HepG2 (cell line): Measurements from ENCODE around the gene KCNAB1. TPM values are rescaled to one million over a fixed set of nuclear protein-coding genes. Genes with fewer than 3 reads are reported as not detected.

ENCODE experiments used
- CEBPG ChIP-seq: IDR thresholded peaks from 2 replicates; pipeline ENCODE4 v1.6.1; 2016
- FOXA1 ChIP-seq, 2 experiments: fragments of 450-650 bp in 1 of 2; sonication (generic) in 1 of 2; formaldehyde crosslinking in 1 of 2; IDR thresholded peaks; 2 replicates each; pipeline versions ENCODE4 v1.4.0 to v1.6.1; 2016 to 2020; ENCODE audit warnings: missing genetic modification reagents in 1 of 2
- GABPB1 ChIP-seq: IDR thresholded peaks from 2 replicates; pipeline ENCODE4 v1.6.1; 2016; ENCODE audit warnings: mild to moderate bottlenecking, missing genetic modification reagents, moderate library complexity, missing compliant biosample characterization
- KLF6 ChIP-seq: IDR thresholded peaks from 2 replicates; pipeline ENCODE4 v1.8.0; 2016; ENCODE audit warnings: missing biosample characterization, missing genetic modification reagents
- MED8 ChIP-seq: sonication (generic); formaldehyde crosslinking; IDR thresholded peaks from 2 replicates; pipeline ENCODE4 v1.8.1; 2023; ENCODE audit warnings: mild to moderate bottlenecking, missing genetic modification reagents; ENCODE audit not compliant: insufficient replicate concordance
- MTF1 ChIP-seq: sonication (generic); formaldehyde crosslinking; IDR thresholded peaks from 2 replicates; pipeline ENCODE4 v1.5.0; 2020; ENCODE audit warnings: missing genetic modification reagents
- PPARG ChIP-seq: conservative IDR thresholded peaks from 2 replicates; pipeline ENCODE4 v1.6.1; 2016; ENCODE audit warnings: missing biosample characterization, missing genetic modification reagents
- SIN3A ChIP-seq: IDR thresholded peaks from 2 replicates; pipeline ENCODE4 v1.6.1; 2011; ENCODE audit warnings: low read depth, mild to moderate bottlenecking, control low read depth, low read length, borderline replicate concordance
- SMAD1 ChIP-seq: sonication (generic); formaldehyde crosslinking; IDR thresholded peaks from 2 replicates; pipeline ENCODE4 v1.4.0; 2020; ENCODE audit warnings: missing genetic modification reagents, low read depth, mild to moderate bottlenecking, borderline replicate concordance
- SNRNP70 ChIP-seq: fragments of 200-400 bp; formaldehyde crosslinking; IDR thresholded peaks from 2 replicates; pipeline ENCODE4 v1.6.1; 2017; ENCODE audit warnings: mild to moderate bottlenecking, low read depth, low read length, moderate library complexity
- SOX13 ChIP-seq, 3 experiments: fragments of 450-650 bp in 1 of 3; sonication (generic) in 1 of 3; formaldehyde crosslinking in 1 of 3; IDR thresholded peaks in 2 of 3; conservative IDR thresholded peaks in 1 of 3; 2 replicates each; pipeline versions ENCODE4 v1.5.0 to v1.6.1; 2016 to 2020; ENCODE audit warnings: antibody characterized with exemption in 1 of 3, mild to moderate bottlenecking in 1 of 3, missing compliant biosample characterization in 1 of 3, missing genetic modification reagents in 1 of 3, moderate library complexity in 1 of 3
- SOX6 ChIP-seq, 2 experiments: fragments of 450-650 bp in 1 of 2; sonication (generic) in 1 of 2; formaldehyde crosslinking in 1 of 2; IDR thresholded peaks; 2 replicates each; pipeline versions ENCODE4 v1.4.0 to v1.6.1; 2017 to 2020; ENCODE audit warnings: antibody characterized with exemption in 1 of 2, mild to moderate bottlenecking in 1 of 2, missing genetic modification reagents in 1 of 2
- ZFP36 ChIP-seq: fragments of 150-350 bp; IDR thresholded peaks from 2 replicates; pipeline ENCODE4 v1.6.1; 2018; ENCODE audit warnings: borderline replicate concordance, low read length, low read depth; ENCODE audit not compliant: partially characterized antibody
- ZKSCAN8 ChIP-seq: IDR thresholded peaks from 2 replicates; pipeline ENCODE4 v1.6.1; 2016; ENCODE audit warnings: borderline replicate concordance, missing genetic modification reagents, missing compliant biosample characterization
- ZNF234 ChIP-seq: sonication (generic); formaldehyde crosslinking; conservative IDR thresholded peaks from 2 replicates; pipeline ENCODE4 v1.5.1; 2020; ENCODE audit warnings: mild to moderate bottlenecking, missing genetic modification reagents
- ZNF543 ChIP-seq: sonication (generic); formaldehyde crosslinking; IDR thresholded peaks from 2 replicates; pipeline ENCODE4 v1.4.0; 2020; ENCODE audit warnings: mild to moderate bottlenecking, missing genetic modification reagents
- ZSCAN12 ChIP-seq: sonication (generic); formaldehyde crosslinking; IDR thresholded peaks from 2 replicates; pipeline ENCODE4 v1.9.0; 2021; ENCODE audit warnings: mild to moderate bottlenecking, missing genetic modification reagents
- polyA plus RNA-seq, 8 experiments: library from polyadenylated mRNA; depleted of rRNA in 3 of 8; stranded (reverse) in 7 of 8; unstranded in 1 of 8; fragments of >200 nt; fragmentation: Illumina TruSeq in 4 of 8; extraction: Trizol in 4 of 8; gene quantifications; 2 replicates each; pipeline versions ENCODE4 v1.2.1 to v1.2.3, GENCODE V29; 2011 to 2016; ENCODE audit warnings: low read depth in 4 of 8, missing spikeins in 1 of 8, mixed read lengths in 1 of 8; ENCODE audit not compliant: insufficient read depth in 1 of 8
- total RNA-seq, 5 experiments: library from RNA; depleted of rRNA; stranded (reverse); fragments of >200 nt; fragmentation: Illumina TruSeq; extraction: Trizol; gene quantifications; 2 replicates each; pipeline ENCODE4 v1.2.3, GENCODE V29; 2016; ENCODE audit warnings: low read depth in 1 of 5
- TF ChIP-seq, protein P1 (sequence below): sonication (generic); formaldehyde crosslinking; IDR thresholded peaks from 2 replicates; pipeline ENCODE4 v1.8.1; 2023; ENCODE audit warnings: mild to moderate bottlenecking, moderate library complexity, missing genetic modification reagents
- TF ChIP-seq, protein P2 (sequence below): sonication (generic); formaldehyde crosslinking; IDR thresholded peaks from 2 replicates; pipeline ENCODE4 v1.5.1; 2020; ENCODE audit warnings: missing genetic modification reagents, mild to moderate bottlenecking, borderline replicate concordance
- TF ChIP-seq, protein P3 (sequence below): IDR thresholded peaks from 2 replicates; pipeline ENCODE4 v1.6.1; 2018; ENCODE audit warnings: missing genetic modification reagents, mild to moderate bottlenecking, missing compliant biosample characterization
- TF ChIP-seq, protein P4 (sequence below): sonication (generic); formaldehyde crosslinking; IDR thresholded peaks from 2 replicates; pipeline ENCODE4 v1.4.0; 2020; ENCODE audit warnings: low read depth, mild to moderate bottlenecking, missing genetic modification reagents
- TF ChIP-seq, protein P5 (sequence below): sonication (generic); formaldehyde crosslinking; IDR thresholded peaks from 2 replicates; pipeline ENCODE4 v1.9.0; 2021; ENCODE audit warnings: missing genetic modification reagents, borderline replicate concordance

KCNAB1 gene
- total and polyA plus RNA-seq, 2 of the 13 experiments (the other 11 are each of a cell fraction or from before 2014, with no cell fraction given): not detected

DNA sequence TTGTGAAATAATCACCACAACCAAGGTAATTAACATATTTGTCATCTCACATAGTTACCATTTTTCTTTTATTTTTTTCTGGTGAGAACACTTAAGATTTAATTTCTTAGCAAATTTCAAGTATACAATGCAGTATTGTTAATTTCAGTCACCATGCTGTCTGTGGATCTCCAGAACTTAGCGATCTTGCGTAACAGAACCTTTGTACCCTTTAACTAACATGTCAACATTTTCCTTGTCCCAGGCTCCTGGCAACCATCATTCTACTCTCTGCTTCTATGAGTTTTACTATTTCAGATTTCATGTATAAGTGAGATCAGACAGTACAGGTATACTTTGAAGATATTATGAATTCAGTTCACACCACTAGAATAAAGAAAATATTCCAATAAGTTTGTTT lies 154.4 kb downstream of the KCNAB1 start (continued):
- TF ChIP-seq SOX6 (IDR thresholded peaks at IDR 0.05): no peak
- TF ChIP-seq SOX6 (CRISPR knock-in tag; IDR thresholded peaks at IDR 0.05): peak; percentile 34; the same call in 1 of the 2 replicates
- no peak for TF ChIP-seq ZNF543 (CRISPR knock-in tag)
- no peak for TF ChIP-seq MED8 (CRISPR knock-in tag)
- TF ChIP-seq ZNF234 (CRISPR knock-in tag): no peak
- TF ChIP-seq, protein P1, sequence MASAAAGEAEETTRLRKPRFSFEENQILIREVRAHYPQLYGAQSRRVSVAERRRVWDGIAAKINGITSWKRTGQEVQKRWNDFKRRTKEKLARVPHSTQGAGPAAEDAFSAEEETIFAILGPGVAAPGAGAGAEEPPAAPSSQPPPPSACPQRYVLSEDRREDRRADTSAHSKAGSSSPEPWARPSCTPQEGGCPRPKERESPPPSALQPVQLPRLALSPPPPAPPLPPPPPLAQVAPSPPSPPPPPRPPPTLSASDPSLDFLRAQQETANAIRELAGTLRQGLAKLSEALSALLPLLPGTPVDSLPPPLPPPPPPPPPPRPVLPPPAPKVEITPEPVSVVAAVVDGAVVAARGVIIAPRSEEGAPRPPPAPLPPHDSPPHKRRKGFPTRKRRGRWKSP (CRISPR knock-in tag): no peak
- no peak for TF ChIP-seq MTF1 (CRISPR knock-in tag)
- TF ChIP-seq, protein P2, sequence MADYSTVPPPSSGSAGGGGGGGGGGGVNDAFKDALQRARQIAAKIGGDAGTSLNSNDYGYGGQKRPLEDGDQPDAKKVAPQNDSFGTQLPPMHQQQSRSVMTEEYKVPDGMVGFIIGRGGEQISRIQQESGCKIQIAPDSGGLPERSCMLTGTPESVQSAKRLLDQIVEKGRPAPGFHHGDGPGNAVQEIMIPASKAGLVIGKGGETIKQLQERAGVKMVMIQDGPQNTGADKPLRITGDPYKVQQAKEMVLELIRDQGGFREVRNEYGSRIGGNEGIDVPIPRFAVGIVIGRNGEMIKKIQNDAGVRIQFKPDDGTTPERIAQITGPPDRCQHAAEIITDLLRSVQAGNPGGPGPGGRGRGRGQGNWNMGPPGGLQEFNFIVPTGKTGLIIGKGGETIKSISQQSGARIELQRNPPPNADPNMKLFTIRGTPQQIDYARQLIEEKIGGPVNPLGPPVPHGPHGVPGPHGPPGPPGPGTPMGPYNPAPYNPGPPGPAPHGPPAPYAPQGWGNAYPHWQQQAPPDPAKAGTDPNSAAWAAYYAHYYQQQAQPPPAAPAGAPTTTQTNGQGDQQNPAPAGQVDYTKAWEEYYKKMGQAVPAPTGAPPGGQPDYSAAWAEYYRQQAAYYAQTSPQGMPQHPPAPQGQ (CRISPR knock-in tag): no peak
- TF ChIP-seq, protein P3, sequence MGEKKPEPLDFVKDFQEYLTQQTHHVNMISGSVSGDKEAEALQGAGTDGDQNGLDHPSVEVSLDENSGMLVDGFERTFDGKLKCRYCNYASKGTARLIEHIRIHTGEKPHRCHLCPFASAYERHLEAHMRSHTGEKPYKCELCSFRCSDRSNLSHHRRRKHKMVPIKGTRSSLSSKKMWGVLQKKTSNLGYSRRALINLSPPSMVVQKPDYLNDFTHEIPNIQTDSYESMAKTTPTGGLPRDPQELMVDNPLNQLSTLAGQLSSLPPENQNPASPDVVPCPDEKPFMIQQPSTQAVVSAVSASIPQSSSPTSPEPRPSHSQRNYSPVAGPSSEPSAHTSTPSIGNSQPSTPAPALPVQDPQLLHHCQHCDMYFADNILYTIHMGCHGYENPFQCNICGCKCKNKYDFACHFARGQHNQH: no peak
- peak; percentile 48; the same call in 1 of the 2 replicates for TF ChIP-seq PPARG (CRISPR knock-in tag)
- no peak for TF ChIP-seq SOX13 (IDR thresholded peaks at IDR 0.05)
- peak in 1 of 2 experiments; percentile 66; a peak in 2 of 4 replicates for TF ChIP-seq SOX13 (CRISPR knock-in tag; conservative IDR thresholded peaks at IDR 0.05 in 1 of 2, IDR thresholded peaks at IDR 0.05 in 1 of 2)
- no peak for TF ChIP-seq KLF6
- TF ChIP-seq CEBPG (CRISPR knock-in tag): peak; percentile 96
- TF ChIP-seq ZKSCAN8 (CRISPR knock-in tag): no peak
- no peak for TF ChIP-seq SNRNP70
- no peak for TF ChIP-seq FOXA1 (IDR thresholded peaks at IDR 0.05)
- peak; percentile 29; the same call in 1 of the 2 replicates for TF ChIP-seq FOXA1 (CRISPR knock-in tag; IDR thresholded peaks at IDR 0.05)
- TF ChIP-seq SMAD1: no peak
- TF ChIP-seq GABPB1: no peak
- TF ChIP-seq, protein P4, sequence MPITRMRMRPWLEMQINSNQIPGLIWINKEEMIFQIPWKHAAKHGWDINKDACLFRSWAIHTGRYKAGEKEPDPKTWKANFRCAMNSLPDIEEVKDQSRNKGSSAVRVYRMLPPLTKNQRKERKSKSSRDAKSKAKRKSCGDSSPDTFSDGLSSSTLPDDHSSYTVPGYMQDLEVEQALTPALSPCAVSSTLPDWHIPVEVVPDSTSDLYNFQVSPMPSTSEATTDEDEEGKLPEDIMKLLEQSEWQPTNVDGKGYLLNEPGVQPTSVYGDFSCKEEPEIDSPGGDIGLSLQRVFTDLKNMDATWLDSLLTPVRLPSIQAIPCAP (CRISPR knock-in tag): no peak
- no peak for TF ChIP-seq ZFP36
- TF ChIP-seq, protein P5, sequence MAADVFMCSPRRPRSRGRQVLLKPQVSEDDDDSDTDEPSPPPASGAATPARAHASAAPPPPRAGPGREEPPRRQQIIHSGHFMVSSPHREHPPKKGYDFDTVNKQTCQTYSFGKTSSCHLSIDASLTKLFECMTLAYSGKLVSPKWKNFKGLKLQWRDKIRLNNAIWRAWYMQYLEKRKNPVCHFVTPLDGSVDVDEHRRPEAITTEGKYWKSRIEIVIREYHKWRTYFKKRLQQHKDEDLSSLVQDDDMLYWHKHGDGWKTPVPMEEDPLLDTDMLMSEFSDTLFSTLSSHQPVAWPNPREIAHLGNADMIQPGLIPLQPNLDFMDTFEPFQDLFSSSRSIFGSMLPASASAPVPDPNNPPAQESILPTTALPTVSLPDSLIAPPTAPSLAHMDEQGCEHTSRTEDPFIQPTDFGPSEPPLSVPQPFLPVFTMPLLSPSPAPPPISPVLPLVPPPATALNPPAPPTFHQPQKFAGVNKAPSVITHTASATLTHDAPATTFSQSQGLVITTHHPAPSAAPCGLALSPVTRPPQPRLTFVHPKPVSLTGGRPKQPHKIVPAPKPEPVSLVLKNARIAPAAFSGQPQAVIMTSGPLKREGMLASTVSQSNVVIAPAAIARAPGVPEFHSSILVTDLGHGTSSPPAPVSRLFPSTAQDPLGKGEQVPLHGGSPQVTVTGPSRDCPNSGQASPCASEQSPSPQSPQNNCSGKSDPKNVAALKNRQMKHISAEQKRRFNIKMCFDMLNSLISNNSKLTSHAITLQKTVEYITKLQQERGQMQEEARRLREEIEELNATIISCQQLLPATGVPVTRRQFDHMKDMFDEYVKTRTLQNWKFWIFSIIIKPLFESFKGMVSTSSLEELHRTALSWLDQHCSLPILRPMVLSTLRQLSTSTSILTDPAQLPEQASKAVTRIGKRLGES (CRISPR knock-in tag): no peak
- no peak for TF ChIP-seq ZSCAN12 (CRISPR knock-in tag)
- no peak for TF ChIP-seq SIN3A
